HEK293 (cell line): ENCODE data around the gene GSTP1.

Source experiments
- CTCF ChIA-PET: fragments of 350-600 bp; formaldehyde crosslinking; extraction: SDS; loops from one replicate; lab custom pipeline; 2021; ENCODE audit warnings: antibody characterized with exemption; lab: Yijun Ruan, JAX
- POLR2A ChIA-PET: fragments of 300-600 bp; formaldehyde crosslinking; extraction: SDS; loops from one replicate; lab custom pipeline; 2020; ENCODE audit warnings: antibody characterized with exemption, inconsistent platforms; lab: Yijun Ruan, JAX
- H3K27ac ChIP-seq: fragments of 200-500 bp; sonication (Bioruptor generic); 2 replicates; pipeline ENCODE4 v1.5.1; 2014; ENCODE audit warnings: low read depth, low read length, control low read depth, inconsistent platforms; ENCODE audit errors: extremely low read depth
- H3K36me3 ChIP-seq, 2 experiments: fragments of 200-500 bp in 1 of 2; sonication (Bioruptor generic) in 1 of 2; 1 replicate in 1 of 2; 2 replicates in 1 of 2; pipeline ENCODE4 v1.5.1; 2014 to 2017; ENCODE audit warnings: inconsistent platforms in 2 of 2, low read length in 2 of 2; ENCODE audit not compliant: control insufficient read depth in 2 of 2, insufficient read depth in 1 of 2
- H3K4me1 ChIP-seq: fragments of 200-500 bp; sonication (Bioruptor generic); 2 replicates; pipeline ENCODE4 v1.5.1; 2014; ENCODE audit warnings: mild to moderate bottlenecking, low read length, inconsistent platforms; ENCODE audit not compliant: control insufficient read depth, insufficient read depth
- H3K4me3 ChIP-seq: 2 replicates; pipeline ENCODE4 v1.5.1; 2011; ENCODE audit warnings: low read depth, mild to moderate bottlenecking, control low read depth, low read length, moderate library complexity
- H3K9me3 ChIP-seq: fragments of 200-500 bp; sonication (Bioruptor generic); 2 replicates; pipeline ENCODE4 v1.5.1; 2014; ENCODE audit warnings: low read depth, low read length, inconsistent platforms; ENCODE audit not compliant: control insufficient read depth, insufficient read depth
- HOXA7 ChIP-seq: sonication (generic); formaldehyde crosslinking; IDR thresholded peaks from 2 replicates; pipeline ENCODE4 v1.8.1; 2022; ENCODE audit warnings: missing genetic modification reagents, borderline replicate concordance
- HOXD13 ChIP-seq: sonication (generic); formaldehyde crosslinking; IDR thresholded peaks from 2 replicates; pipeline ENCODE4 v1.8.0; 2022; ENCODE audit warnings: missing genetic modification reagents, borderline replicate concordance
- KLF16 ChIP-seq: fragments of 450-650 bp; formaldehyde crosslinking; IDR thresholded peaks from 2 replicates; pipeline ENCODE4 v1.5.1; 2017; ENCODE audit warnings: missing biosample characterization, missing genetic modification characterization
- MEIS1 ChIP-seq: sonication (generic); formaldehyde crosslinking; IDR thresholded peaks from 2 replicates; pipeline ENCODE4 v1.8.1; 2022; ENCODE audit warnings: missing genetic modification reagents, mild to moderate bottlenecking, borderline replicate concordance
- ZBTB17 ChIP-seq: fragments of 450-650 bp; formaldehyde crosslinking; IDR thresholded peaks from 2 replicates; pipeline ENCODE4 v1.5.1; 2016; ENCODE audit warnings: missing biosample characterization, missing genetic modification characterization
- ZBTB26 ChIP-seq: fragments of 450-650 bp; formaldehyde crosslinking; optimal IDR thresholded peaks from 2 replicates; pipeline ENCODE3; 2016; ENCODE audit warnings: missing biosample characterization, mild to moderate bottlenecking, missing genetic modification characterization
- ZBTB6 ChIP-seq: fragments of 450-650 bp; formaldehyde crosslinking; IDR thresholded peaks from 2 replicates; pipeline ENCODE4 v1.5.1; 2017; ENCODE audit warnings: missing biosample characterization, missing genetic modification characterization
- ZNF146 ChIP-seq: fragments of 450-650 bp; formaldehyde crosslinking; IDR thresholded peaks from 2 replicates; pipeline ENCODE4 v1.5.1; 2016; ENCODE audit warnings: missing biosample characterization, missing genetic modification characterization
- ZNF155 ChIP-seq: fragments of 450-650 bp; formaldehyde crosslinking; IDR thresholded peaks from 2 replicates; pipeline ENCODE4 v1.5.1; 2016; ENCODE audit warnings: missing biosample characterization, missing genetic modification characterization
- ZNF169 ChIP-seq: fragments of 450-650 bp; formaldehyde crosslinking; IDR thresholded peaks from 2 replicates; pipeline ENCODE4 v1.5.1; 2016; ENCODE audit warnings: missing biosample characterization, missing genetic modification characterization
- ZNF239 ChIP-seq: fragments of 450-650 bp; formaldehyde crosslinking; IDR thresholded peaks from 2 replicates; pipeline ENCODE4 v1.5.1; 2016; ENCODE audit warnings: missing biosample characterization, missing genetic modification characterization
- ZNF302 ChIP-seq: fragments of 450-650 bp; formaldehyde crosslinking; IDR thresholded peaks from 2 replicates; pipeline ENCODE4 v1.5.1; 2016; ENCODE audit warnings: missing biosample characterization, missing genetic modification characterization, low read depth
- ZNF391 ChIP-seq: fragments of 450-650 bp; formaldehyde crosslinking; IDR thresholded peaks from 2 replicates; pipeline ENCODE4 v1.5.1; 2016; ENCODE audit warnings: low read depth, missing biosample characterization, missing genetic modification characterization, borderline replicate concordance
- ZNF423 ChIP-seq: fragments of 450-650 bp; formaldehyde crosslinking; IDR thresholded peaks from 2 replicates; pipeline ENCODE4 v1.5.1; 2016; ENCODE audit warnings: missing biosample characterization, missing genetic modification characterization
- ZNF433 ChIP-seq: fragments of 450-650 bp; formaldehyde crosslinking; IDR thresholded peaks from 2 replicates; pipeline ENCODE4 v1.5.1; 2016; ENCODE audit warnings: missing biosample characterization, missing genetic modification characterization, low read depth
- ZNF48 ChIP-seq: fragments of 450-650 bp; formaldehyde crosslinking; IDR thresholded peaks from 2 replicates; pipeline ENCODE4 v1.5.1; 2016; ENCODE audit warnings: missing biosample characterization, missing genetic modification characterization
- ZNF514 ChIP-seq: fragments of 450-650 bp; formaldehyde crosslinking; IDR thresholded peaks from 2 replicates; pipeline ENCODE4 v1.5.1; 2016; ENCODE audit warnings: missing biosample characterization, missing genetic modification characterization
- ZNF521 ChIP-seq: fragments of 450-650 bp; formaldehyde crosslinking; IDR thresholded peaks from 2 replicates; pipeline ENCODE4 v1.5.1; 2017; ENCODE audit warnings: missing biosample characterization, mild to moderate bottlenecking, missing genetic modification characterization
- ZNF555 ChIP-seq: fragments of 450-650 bp; formaldehyde crosslinking; conservative IDR thresholded peaks from 2 replicates; pipeline ENCODE4 v1.5.1; 2017; ENCODE audit warnings: missing biosample characterization, mild to moderate bottlenecking, missing genetic modification characterization, inconsistent platforms
- ZNF596 ChIP-seq: fragments of 450-650 bp; IDR thresholded peaks from 2 replicates; pipeline ENCODE4 v1.5.0; 2018; ENCODE audit warnings: missing biosample characterization, mild to moderate bottlenecking, missing genetic modification characterization, moderate library complexity
- ZNF623 ChIP-seq: fragments of 450-650 bp; formaldehyde crosslinking; IDR thresholded peaks from 2 replicates; pipeline ENCODE4 v1.5.1; 2016; ENCODE audit warnings: missing biosample characterization, missing genetic modification characterization
- ZNF792 ChIP-seq: fragments of 450-650 bp; formaldehyde crosslinking; IDR thresholded peaks from 2 replicates; pipeline ENCODE4 v1.5.1; 2016; ENCODE audit warnings: missing biosample characterization, missing genetic modification characterization
- TF ChIP-seq, protein P1 (sequence below): fragments of 450-650 bp; formaldehyde crosslinking; IDR thresholded peaks from 2 replicates; pipeline ENCODE4 v1.5.1; 2016; ENCODE audit warnings: missing biosample characterization, missing genetic modification characterization
- TF ChIP-seq, protein P2 (sequence below): fragments of 450-650 bp; formaldehyde crosslinking; IDR thresholded peaks from 2 replicates; pipeline ENCODE4 v1.5.1; 2016; ENCODE audit warnings: missing biosample characterization, missing genetic modification characterization
- TF ChIP-seq, protein P3 (sequence below): fragments of 450-650 bp; formaldehyde crosslinking; IDR thresholded peaks from 2 replicates; pipeline ENCODE4 v1.5.1; 2016; ENCODE audit warnings: missing biosample characterization, missing genetic modification characterization

GSTP1 gene

DNA sequence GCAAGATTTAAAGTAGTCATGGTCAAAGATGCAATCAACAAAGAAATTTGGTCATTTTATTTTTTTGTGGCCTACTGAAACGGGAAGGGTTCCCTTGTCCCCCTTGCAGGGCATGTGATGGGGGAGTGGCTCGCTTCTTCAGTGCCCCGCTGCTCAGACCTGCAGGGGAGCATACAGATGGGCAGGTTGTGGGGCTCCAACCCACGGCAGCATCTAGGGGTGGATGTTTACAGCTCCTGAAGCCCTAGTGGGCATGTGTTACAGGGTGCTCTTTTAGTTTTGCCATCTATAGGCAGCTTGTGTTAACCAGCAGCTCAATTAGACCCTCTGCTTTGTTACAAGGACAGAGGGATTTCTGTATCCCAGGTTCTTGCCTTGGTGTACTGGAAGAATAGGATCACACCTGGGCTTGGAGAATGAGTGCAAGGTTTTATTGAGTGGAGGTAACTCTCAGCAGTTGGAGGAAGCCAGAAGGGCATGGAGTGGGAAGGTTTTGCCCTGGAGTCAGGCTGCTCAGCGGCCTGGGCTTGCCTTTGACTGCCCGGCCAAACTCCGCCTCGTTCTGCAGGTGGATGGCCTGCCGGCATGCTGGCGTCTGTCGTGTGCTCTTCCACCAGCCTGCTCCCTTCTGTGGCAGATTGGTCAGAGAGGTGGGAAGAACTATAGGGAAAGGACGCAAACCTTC lies 9.4 kb downstream of the GSTP1 start:
- H3K4me3 ChIP-seq, result no peak overlapping the region
- TF ChIP-seq ZNF792 (tag by site-specific recombination), result no peak
- no peak for TF ChIP-seq ZBTB6
- no peak for TF ChIP-seq ZNF433 (tag by site-specific recombination)
- TF ChIP-seq HOXD13 (CRISPR knock-in tag), result no peak
- TF ChIP-seq ZNF155, result no peak
- TF ChIP-seq ZBTB17, result no peak
- no peak for TF ChIP-seq ZNF596
- TF ChIP-seq, protein P1, sequence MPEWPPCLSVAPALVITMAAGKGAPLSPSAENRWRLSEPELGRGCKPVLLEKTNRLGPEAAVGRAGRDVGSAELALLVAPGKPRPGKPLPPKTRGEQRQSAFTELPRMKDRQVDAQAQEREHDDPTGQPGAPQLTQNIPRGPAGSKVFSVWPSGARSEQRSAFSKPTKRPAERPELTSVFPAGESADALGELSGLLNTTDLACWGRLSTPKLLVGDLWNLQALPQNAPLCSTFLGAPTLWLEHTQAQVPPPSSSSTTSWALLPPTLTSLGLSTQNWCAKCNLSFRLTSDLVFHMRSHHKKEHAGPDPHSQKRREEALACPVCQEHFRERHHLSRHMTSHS (tag by site-specific recombination), result no peak
- TF ChIP-seq, all 188 proteins: peak for 0
- Histone ChIP-seq H3K4me1 (no peaks in the 10 kb centered on the region), H3K27ac (no peak overlapping the region), H3K36me3 (peaks cover 0 to 3% of the 10 kb centered on the region in 2 experiments; a peak in 1 of 3 replicates), H3K9me3 (no peaks in the 10 kb centered on the region)
- ChIA-PET CTCF (interaction anchor here (0.6 to 2.5 kb wide), 7 partner anchors 9 to 249 kb away, joined by 3 to 7 read pairs (median 4); partner anchors contain the start of gene GSTP1), POLR2A (interaction anchor here (1.5 kb wide), 1 partner anchor 9 kb away, joined by 4 read pairs; the partner anchor contains the start of gene GSTP1)

- no peaks in the 10 kb centered on the region for H3K4me1 ChIP-seq
- no peaks in the 10 kb centered on the region for H3K9me3 ChIP-seq
- ChIA-PET CTCF (interaction anchor here (0.6 kb wide), 2 partner anchors 10 to 249 kb away, joined by 3 to 4 read pairs; partner anchors contain the start of gene GSTP1), POLR2A (no interaction called here)
- no peaks in the 10 kb centered on the region for H3K36me3 ChIP-seq
- no peak overlapping the region for H3K4me3 ChIP-seq
- no peak for TF ChIP-seq ZNF521 (tag by site-specific recombination)
- TF ChIP-seq ZNF146 (tag by site-specific recombination), result no peak
- TF ChIP-seq ZNF555 (tag by site-specific recombination), result no peak
- no peak for TF ChIP-seq KLF16 (tag by site-specific recombination)
- no peak for TF ChIP-seq ZNF239 (tag by site-specific recombination)
- TF ChIP-seq MEIS1 (CRISPR knock-in tag), result no peak
- TF ChIP-seq, protein P2, sequence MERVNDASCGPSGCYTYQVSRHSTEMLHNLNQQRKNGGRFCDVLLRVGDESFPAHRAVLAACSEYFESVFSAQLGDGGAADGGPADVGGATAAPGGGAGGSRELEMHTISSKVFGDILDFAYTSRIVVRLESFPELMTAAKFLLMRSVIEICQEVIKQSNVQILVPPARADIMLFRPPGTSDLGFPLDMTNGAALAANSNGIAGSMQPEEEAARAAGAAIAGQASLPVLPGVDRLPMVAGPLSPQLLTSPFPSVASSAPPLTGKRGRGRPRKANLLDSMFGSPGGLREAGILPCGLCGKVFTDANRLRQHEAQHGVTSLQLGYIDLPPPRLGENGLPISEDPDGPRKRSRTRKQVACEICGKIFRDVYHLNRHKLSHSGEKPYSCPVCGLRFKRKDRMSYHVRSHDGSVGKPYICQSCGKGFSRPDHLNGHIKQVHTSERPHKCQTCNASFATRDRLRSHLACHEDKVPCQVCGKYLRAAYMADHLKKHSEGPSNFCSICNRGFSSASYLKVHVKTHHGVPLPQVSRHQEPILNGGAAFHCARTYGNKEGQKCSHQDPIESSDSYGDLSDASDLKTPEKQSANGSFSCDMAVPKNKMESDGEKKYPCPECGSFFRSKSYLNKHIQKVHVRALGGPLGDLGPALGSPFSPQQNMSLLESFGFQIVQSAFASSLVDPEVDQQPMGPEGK, result no peak
- no peak for TF ChIP-seq ZNF302
- TF ChIP-seq ZNF423 (tag by site-specific recombination), result no peak
- TF ChIP-seq, all 188 proteins: peak for 0
- H3K27ac ChIP-seq, result no peak overlapping the region
Measured at GRCh38 chr11:67593565-67593905, 9.9 kb downstream of the GSTP1 start.

- Histone ChIP-seq H3K36me3 (no peaks in the 10 kb centered on the region), H3K4me1 (no peaks in the 10 kb centered on the region), H3K9me3 (no peaks in the 10 kb centered on the region), H3K27ac (no peak overlapping the region), H3K4me3 (no peak overlapping the region)
- ChIA-PET CTCF (interaction anchor here (1.0 to 2.3 kb wide), 2 partner anchors 10 to 540 kb away, joined by 3 to 11 read pairs; partner anchors contain the start of gene GSTP1), POLR2A (no interaction called here)
- TF ChIP-seq ZNF623 (tag by site-specific recombination) (no peak), ZNF514 (tag by site-specific recombination) (no peak), ZNF48 (tag by site-specific recombination) (no peak), ZBTB26 (tag by site-specific recombination) (no peak), ZNF169 (tag by site-specific recombination) (no peak), ZBTB6 (no peak), HOXA7 (no peak), ZNF391 (no peak)
- TF ChIP-seq, protein P3, sequence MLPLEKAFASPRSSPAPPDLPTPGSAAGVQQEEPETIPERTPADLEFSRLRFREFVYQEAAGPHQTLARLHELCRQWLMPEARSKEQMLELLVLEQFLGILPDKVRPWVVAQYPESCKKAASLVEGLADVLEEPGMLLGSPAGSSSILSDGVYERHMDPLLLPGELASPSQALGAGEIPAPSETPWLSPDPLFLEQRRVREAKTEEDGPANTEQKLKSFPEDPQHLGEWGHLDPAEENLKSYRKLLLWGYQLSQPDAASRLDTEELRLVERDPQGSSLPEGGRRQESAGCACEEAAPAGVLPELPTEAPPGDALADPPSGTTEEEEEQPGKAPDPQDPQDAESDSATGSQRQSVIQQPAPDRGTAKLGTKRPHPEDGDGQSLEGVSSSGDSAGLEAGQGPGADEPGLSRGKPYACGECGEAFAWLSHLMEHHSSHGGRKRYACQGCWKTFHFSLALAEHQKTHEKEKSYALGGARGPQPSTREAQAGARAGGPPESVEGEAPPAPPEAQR (tag by site-specific recombination), result no peak
Measured at GRCh38 chr11:67594480-67594879, 10.9 kb downstream of the GSTP1 start.
